HG02642 (cell line): ENCODE results near the gene BOD1L1.

Source experiments
- ATAC-seq: cut with Tn5 transposase; IDR thresholded peaks from one replicate; pipeline ENCODE4 v1.9.1; 2021; ENCODE audit warnings: mild to moderate bottlenecking; ENCODE audit not compliant: unreplicated experiment, poor library complexity

Gene BOD1L1

DNA sequence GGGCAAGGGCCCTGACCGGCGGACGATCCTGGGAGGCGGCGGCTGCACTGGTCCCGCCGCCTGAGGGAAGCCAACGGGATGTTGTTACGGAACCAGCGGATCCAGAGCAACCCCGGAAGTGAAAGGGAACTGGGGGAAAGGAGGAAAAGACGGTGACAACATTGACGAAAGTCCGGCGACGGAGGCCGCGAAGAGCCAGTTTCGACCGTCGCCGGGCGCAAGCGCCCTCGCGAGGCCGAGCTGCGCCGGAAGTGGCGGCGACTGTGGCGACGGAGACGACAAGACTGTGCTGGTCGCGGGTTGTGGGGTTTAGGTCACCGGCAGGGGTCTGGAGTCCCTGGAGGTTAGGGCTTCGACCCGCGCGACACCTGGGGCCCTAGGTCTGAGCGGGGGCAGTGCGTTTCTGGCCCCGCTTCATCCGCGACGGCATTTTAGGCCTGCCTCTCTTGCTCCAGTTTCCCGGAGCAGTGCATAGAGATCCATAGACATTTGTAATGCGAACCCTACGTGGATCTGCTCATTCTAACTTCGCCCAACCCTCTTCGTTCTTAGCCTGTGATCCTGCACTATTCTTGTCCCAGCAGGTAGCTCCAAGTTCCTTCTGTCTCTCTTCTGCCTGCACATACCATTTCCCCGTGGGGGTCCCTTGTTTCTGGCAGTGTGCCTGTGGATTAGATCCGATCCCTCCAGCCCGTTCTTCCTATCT lies at the start of gene BOD1L1:
TSS of gene BOD1L1 (minus strand) at position 120 of the 706 bp plus-strand sequence. CDS start 138 bp downstream, outside the sequence.
- ATAC-seq = peak; percentile 94

DNA sequence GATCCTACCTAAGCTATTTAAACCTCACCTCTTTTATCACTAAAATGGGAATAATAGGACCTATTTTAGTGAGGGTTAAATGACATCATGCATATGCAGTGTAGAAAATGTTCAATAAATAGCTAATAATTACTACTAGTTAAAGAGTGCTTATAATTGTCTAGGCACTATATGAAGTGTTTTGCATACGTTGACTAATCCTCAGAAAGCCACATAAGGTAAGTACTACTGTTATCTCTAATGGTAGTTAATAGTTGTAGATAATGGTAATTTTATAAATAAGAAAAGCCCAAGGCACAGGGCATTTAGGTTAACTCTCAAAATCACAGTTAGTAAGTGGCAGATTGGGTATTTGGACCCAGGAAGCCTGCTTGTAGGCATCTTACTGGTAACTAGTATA lies 47.4 kb upstream of the BOD1L1 start:
- ATAC-seq = no peak

DNA sequence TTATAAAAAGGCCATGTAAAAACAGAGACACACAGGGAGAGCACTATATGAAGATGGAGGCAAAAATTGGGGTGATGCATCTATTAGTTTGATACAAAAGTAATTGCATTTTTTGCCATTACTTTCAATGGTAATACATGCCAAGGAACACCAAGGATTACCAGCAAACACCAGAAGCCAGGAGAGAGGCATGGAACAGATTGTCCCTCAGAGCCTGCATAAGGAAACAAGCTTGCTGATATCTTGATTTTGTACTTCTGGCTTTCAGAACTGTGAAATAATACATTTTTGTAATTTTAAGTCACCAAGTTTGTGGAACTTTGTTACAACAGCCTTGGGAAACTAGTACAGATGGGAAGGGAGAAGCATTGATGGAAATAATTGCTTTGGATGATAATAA lies 45.6 kb upstream of the BOD1L1 start:
- no peak for ATAC-seq

DNA sequence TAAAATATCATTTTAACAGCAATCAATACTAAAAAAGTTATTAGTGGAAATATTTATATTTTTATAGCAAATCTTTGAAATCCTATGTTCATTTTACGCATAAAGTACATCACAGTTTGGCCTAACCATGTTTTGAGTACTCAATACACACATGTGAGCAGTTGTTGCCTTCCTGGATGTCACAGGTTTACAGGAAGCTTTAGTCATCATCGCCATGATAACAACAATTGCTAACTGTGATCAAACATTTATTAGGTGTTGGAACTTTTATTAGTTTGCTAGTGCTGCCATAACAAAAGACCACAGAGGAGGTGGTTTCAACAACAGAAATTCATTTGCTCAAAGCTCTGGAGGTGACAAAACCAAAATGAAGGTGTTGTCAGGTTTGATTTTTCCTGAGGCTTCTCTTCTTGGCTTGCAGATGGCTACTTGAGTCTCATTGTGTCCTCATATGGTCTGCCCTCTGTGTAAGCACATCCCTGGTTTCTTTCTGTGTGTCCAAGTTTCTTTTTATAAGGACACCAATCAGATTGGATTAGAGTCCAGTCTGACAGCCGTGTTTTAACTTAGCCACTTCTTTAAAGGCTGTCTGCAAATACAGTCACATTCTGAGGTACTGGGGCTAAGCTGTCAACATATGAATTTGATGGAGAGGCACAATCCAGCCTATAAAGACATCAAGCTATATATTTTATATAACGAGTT lies 43.1 kb upstream of the BOD1L1 start:
- ATAC-seq = no peak

DNA sequence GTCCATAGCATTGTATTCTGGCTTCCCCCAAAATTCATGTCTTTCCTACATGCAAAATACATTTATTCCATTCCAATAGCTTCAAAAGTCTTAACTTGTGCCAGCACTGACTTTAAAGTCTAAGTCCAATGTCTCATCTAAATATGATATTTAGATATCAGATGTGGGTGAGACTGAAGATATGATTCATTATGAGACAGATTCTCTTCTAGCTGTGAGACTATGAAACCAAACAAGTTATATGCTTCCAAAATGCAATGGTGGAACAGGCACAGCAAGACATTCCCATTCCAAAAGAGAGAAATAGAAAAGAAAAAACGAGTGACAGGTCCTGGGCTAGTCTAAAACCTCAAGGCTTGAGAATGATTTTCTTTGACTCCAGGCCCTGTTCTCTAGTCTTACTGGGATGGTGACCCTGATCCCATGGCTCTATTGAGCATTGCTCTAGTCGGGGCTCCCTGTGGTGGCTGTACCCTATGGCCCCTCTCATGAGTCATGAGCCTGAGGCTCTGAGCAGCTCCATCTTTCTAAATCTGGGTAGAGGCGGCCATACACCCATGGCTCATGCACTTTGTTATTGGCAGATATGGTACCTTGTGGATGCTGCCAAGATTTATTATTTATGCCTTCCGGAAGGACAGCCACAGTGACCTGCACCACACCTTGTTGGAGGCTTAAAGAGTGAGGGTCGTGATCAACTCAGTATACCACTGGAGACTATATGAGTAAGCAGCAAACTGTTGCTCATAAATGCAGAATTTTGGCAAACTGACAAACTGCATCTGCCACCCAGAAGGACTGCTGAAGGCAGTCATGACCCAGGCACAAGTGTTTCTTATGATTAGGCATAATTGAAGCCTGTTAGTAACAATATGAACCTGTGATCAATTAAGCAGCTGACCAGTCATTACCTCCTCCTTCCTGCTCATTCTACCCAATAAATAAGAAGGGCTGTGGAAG lies 38.5 kb upstream of the BOD1L1 start:
- no peak for ATAC-seq

DNA sequence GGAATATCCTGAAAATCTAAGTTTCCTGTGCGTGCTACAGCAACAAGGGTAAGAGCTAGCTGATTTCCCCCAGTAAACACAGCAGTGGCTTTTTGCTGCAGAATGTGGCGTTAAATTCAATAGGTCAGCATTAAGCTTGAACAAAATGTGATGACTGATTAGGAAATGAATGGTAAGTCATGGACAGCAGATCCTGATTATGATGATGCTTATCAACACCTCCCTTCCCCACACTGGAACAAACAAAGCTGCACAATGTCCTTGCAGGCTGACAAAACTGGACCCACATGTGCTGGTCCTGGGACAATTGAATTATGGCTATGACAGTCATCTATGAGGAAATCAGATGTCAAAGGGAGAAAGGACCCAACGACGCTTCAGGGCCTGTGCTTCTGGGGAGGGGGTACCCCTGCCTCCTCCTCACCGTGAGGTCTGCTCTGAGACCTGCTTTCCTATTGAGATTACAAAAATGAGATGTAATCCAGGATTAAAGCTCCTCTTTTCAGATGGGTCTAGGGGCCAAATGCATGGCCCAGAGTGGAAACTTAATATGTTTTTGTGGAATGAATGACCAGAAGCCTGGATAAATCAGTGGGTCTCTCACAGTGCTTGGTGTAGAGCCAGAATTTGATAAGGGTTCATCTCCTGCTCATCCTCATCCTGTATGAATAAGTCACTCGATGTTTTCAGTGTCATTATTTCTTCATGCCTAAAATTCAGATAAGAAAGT lies 32.0 kb upstream of the BOD1L1 start:
- ATAC-seq = no peak

DNA sequence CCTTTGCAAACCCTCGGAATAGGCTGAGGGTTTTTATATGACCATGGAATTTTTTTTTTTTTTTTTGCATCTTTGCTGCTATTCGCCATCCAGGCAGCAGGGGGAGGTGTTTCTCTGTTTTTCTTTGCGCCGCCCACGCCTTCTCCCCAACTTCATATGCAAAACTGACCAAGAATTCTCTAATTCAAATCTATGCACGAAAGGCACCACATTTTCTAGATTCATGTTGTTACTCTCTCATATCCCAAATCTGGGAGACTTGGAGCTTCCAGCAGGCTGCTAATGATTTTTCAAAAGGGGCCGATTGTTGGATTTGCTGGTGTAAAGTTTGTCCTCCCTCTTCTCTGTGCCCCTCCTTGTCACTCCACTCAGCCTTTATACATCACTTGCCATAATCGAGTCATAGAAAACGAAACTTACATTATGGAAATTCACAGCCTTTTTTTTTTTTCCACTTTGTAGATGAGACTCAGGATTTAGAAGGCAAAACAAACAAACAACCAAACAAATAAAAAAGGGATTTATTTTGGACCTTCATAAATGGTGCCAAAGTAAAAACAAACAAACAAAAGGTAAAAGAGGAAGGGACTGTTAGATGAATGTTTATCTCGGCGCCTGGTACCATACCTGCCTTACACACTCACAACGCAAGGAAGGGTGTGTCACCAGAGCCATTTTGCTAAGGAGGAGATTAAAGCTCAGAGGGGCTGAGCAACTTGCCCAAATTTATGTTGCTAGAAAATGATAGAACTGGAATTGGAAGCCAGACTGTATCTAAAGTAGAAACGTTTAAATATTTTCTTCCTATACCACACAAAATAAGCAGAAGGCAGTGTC lies 29.3 kb upstream of the BOD1L1 start:
- ATAC-seq = peak; percentile 36

DNA sequence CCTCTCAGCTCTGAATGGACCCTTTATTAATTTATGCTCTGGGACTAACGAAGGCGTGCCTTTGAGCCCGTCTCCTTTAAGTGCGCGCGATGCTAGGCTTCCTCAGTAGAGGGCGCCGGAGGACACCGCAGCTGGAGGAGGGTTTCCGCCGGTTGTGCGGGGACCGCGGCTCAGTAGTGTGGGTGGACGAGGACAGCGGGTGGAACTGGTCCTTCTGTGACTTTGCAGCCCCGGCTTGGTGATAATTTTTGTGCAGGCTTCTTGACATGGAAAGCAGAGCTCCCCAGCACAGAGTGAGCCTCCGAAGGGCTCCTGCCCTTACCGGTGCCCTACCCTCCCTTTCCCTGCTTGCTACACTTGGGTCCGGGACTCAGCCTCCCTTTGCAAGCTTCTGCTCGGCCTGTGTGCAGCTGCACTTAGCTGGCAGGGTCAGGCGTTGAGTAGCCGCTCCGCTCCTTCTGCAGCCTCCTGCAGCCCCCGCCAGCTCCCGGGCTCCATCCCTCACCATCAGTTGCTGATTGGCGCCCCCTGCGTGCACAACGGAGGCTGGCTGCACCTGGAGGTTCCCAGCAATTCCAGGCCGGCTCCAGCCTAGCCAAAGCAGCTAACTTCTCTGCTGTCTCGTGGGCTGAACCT lies 26.8 kb upstream of the BOD1L1 start:
- ATAC-seq = peak; percentile 93

DNA sequence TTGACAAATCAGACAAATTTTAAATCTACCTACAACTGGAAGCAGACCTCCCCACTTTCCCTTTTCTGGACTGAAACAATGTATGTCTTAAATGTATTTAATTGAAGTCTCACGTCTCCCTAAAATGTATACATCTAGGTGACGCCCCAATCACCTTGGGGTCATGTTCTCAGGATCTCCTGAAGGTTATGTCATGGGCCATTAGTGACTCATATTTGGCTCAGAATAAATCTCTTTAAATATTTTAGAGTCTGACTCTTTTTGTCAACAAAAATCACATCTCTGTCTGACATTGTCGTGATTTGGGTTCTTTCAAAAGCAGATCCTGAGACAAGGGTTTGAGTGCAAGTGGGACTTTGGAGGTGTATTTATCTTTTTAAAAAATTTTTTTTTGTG lies 26.2 kb upstream of the BOD1L1 start:
- no peak for ATAC-seq

DNA sequence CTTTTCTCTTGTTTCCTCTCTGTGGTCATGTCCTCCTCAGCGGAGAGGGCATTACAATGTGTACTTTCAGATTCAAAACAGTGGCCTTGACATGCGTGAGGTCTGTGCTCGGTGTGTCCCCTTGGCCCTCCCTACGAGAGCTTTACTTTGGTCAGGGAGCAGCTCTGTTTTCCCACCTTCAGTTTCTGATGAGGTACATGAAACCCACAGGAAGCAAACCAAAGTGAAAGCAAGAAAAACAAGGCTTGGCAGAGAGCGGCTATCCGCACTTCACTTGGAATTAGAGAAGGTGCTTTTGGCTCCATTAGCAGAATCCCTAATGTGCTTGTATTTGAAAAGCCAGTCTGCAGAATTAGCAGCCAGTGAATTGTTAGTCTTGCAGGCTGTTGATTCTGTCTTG lies 19.5 kb upstream of the BOD1L1 start:
- no peak for ATAC-seq

DNA sequence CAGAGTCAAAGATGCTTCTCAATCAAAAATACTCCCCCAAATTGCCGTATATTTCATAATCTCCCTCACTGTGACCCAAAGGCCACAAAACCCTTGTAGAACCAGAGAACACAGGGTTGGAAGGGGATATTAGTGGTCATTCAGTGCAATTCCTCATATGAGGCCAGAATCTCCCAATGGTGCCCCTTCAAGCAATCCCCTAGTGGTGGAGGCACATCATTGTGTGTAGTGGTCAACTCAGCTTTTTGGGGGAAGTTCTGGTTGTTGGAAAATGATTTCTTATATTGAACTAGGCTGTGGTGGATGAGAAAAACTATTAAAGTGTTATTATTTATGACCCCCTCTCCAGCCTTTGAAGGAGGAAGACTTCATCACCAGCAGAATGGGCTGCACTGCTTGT lies 17.6 kb upstream of the BOD1L1 start:
- no peak for ATAC-seq

DNA sequence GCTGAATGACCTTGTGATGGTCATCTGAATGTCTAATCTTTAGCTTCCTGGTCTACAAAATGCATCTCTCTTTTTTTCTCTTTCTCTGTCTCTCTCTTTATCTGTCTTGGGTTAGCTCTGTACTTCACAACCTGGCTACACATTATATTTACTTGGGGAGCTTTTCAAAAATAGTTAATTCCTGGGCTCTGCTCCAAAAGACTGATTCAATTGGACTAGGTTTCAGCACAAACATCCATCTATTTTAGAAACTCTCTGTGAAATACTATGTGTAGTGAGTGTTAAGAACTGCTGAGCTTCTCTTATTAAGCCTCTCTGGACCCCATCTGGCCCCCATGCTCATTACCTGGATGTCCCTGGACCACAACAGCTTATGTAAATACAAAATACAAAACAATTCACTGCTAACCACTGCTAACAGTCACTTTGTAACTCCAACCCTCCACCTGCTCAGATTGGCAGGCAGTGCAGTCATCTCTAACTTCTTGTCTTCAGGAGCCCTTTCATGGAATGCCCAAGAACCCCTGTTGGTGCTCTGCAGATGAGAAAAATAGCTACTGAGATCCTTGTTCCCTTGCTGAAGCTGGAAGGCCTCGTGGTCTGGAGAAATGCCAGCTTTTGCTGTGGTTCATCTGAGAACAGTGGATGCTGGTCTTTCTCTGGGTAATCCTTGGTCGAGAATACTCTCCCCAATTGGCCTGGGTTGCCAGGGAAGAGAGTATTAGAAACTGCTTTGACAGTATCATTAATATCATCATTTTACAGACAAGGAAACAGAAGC lies 14.8 kb upstream of the BOD1L1 start:
- no peak for ATAC-seq

DNA sequence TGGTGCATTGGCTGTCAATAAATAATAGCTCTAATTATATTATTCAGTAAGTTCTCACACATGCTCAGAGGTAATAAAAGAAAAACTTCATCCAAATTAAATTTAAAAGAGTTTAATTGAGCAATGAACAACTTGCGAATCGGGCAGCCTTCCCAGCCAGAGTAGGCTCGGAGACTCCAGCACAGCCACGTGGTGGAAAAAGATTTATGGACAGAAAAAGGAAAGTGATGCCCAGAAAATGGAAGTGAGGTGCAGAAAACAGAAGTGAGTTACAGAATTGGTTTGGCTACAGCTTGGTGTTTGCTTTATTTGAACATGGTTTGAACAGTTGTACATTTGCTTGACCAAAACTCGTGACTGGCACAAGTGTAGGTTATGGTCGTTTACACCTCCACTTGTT lies 13.6 kb upstream of the BOD1L1 start:
- ATAC-seq = no peak

DNA sequence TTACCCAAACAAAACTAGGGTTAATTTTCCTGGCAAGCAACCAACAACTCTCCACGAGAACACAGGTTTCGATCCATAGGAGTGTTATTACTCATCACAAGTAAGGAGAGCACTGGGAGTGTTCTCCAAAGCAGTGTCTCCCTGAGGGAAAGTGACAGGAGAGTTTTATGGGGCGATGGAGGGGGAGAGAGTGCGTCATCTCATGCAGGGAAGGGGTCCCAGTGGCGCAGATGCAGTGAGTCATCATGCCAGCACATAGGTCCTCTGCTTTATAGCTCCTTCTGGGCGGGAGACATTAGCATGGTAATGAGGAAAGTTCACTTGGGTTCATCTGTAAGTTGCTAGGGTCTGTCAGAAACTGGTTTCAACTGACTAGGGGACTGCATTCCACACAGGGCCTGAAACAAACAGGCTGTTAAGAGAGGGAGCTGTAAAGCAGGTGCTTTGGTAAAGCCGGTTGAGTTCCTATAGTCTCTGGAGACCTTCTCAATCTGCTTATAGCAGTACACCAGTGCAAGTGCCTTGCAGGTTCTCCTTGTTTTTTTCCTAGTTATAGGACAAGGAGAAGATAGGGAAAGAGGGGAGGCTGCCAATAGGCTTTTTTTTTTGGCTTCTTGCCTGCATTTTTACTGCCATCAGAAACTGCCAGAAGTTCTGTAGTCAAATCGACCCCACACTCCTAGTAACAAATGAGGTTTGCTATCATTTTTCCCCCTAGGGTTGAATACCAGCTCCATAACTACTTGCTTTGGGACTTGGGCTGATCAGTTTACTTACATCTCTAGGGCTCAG lies 12.8 kb upstream of the BOD1L1 start:
- no peak for ATAC-seq

DNA sequence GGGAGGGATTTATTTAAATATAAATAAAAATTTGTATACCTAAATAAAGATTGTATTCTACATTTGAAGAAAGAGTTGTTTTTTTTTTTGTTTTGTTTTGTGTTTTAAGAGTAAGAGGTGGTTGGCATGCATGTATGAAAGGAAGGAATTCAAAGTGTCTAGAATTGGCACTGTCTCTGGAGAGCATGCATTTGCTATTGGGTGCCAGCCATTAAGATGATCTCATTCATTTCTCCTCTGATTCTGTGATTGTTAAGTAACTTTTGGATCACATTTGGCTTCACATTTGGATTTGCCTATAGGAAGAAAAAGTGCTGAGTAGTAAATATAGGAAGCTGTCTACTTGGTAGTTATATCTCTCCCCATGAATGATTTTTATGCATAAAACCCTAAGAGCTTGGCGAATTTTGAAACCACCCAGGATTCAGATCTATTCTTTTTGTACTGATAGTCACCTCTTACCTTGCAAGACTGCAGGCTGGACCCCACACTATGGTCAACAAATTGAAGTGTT lies 7.8 kb upstream of the BOD1L1 start:
- no peak for ATAC-seq

DNA sequence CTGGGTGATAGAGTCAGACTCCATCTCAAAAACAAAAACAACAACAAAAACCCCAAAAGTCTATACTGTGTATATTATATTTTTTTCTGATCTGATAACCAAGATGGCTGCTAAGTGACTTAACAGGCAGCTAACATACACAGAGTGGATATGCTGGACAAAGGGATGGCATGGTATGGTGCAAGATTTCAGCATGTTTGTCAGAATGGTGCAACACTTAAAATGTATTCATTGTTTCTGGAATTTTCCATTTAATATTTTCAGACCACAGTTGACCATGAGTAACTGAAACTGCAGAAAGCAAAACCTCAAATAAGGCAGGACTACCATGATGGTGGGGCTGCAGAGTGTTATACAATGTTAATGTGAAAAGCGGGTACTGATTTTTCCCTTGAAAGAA lies 6.1 kb upstream of the BOD1L1 start:
- no peak for ATAC-seq

DNA sequence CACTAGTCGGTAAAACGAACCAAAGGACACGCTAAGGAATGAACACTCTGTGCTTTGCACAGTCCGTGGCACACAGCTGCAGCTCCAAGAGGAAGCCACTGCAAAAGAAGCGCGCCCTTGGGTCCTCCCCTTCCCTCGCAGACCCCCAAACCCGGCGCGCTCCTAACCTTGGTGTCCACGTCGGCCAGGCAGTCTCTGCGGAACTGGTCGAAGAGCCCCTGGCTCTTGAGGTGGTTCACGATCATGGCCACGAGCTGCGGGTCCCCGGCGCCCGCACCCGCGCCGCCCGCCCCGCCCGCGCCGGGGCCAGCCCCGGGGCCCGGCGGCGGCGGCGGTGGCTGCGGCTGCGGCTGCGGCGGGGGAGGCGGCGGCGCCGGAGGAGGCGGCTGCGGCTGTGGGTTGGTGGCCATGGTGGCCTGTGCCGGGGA lies 333 bp downstream of the BOD1L1 start:
- peak; percentile 60 for ATAC-seq
